Fibroblast of the aortic adventitia (primary cell): ENCODE data around the gene SERPINB12. TPM values are rescaled to one million over a fixed set of nuclear protein-coding genes. Genes with fewer than 3 reads are reported as not detected.

Experiments used
- DNase-seq: peaks from one replicate; pipeline ENCODE4 v3.0.0-alpha.2; 2010; ENCODE audit warnings: low read depth
- H3K4me3 ChIP-seq: 2 replicates; pipeline ENCODE4 v1.5.1; 2011; ENCODE audit warnings: low read depth, mild to moderate bottlenecking, control low read depth, low read length, moderate library complexity
- CTCF ChIP-seq: IDR thresholded peaks from 2 replicates; pipeline ENCODE4 v1.5.1; 2011; ENCODE audit warnings: mild to moderate bottlenecking, low read length, control low read depth, inconsistent platforms; ENCODE audit not compliant: insufficient read depth
- total RNA-seq: library from RNA; depleted of rRNA; stranded (reverse); fragments of >200 nt; gene quantifications from 2 replicates; pipeline ENCODE4 v1.2.3, GENCODE V29; 2012; ENCODE audit warnings: low replicate concordance

The SERPINB12 gene
- total RNA-seq, 1 donor: not detected

GRCh38 chr18:63559567-63560491 is 17.7 kb downstream of the SERPINB12 start:
- H3K4me3 ChIP-seq: no peak overlapping the region
- DNase-seq: no peak
- no peak for TF ChIP-seq CTCF

DNA sequence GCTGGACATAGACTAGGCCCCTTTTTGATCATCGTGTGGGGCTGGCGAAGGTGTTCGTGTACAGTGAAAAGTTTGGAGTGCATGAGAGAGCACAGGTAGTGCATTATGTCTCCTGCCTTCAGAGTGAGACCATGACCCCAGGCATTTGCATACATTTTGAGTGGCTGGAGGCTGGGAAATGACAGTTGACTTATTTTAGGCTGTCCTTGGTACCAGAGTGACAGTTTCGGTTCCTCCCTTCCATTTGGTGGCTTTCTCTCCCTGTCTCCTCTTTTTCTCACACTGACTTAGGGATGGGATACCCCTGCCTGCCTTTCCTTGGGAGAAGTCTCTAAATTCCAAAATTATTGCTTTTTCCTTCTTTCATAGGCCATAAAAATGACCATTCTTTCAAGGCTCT is 20.1 kb downstream of the SERPINB12 start:
- DNase-seq: no peak
- TF ChIP-seq CTCF: no peak
- H3K4me3 ChIP-seq: no peak overlapping the region

GRCh38 chr18:63564021-63564420 is 21.9 kb downstream of the SERPINB12 start:
- no peak for TF ChIP-seq CTCF
- no peak for DNase-seq
- no peak overlapping the region for H3K4me3 ChIP-seq

DNA sequence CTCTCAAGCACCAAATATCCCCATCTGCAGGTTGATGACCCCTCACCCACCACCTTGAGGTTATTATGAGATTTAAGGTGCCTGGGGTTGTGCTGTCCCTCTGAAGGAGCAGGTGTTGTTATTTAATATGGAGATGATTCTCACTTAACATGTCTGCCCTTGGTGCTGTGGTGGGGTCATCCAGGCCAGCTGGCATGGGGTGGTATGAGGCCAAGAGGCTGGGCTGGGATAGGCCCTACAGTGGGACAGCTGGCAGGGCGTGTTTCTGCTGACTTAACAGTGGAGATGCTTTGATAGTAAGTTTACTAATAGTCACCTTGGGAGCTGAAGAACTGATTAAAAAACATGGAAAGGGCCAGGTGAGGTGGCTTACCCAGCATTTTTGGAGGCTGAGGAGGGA is 22.4 kb downstream of the SERPINB12 start:
- no peak overlapping the region for H3K4me3 ChIP-seq
- DNase-seq: no peak
- no peak for TF ChIP-seq CTCF

GRCh38 chr18:63567276-63567675 is 25.1 kb downstream of the SERPINB12 start:
- no peak for TF ChIP-seq CTCF
- DNase-seq: no peak
- H3K4me3 ChIP-seq: no peak overlapping the region

DNA sequence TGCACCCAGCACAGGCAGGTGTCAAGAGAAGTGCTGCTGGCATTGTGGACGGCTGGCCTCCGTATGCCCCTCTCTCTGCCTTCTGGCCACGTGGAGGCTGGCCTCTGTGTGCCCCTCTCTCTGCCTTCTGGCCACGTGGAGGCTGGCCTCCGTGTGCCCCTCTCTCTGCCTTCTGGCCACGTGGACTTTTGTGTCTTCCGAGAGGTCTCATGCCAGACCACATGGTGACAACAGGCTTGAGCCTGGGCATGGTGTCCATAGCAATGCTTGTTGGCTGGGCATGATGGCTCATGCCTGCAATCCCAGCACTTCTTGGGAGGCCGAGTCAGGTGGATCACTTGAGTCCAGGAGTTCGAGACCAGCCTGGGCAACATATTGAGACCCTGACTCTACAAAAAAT is 25.7 kb downstream of the SERPINB12 start:
- no peak for DNase-seq
- no peak overlapping the region for H3K4me3 ChIP-seq
- TF ChIP-seq CTCF: no peak
